NT2/D1 (cell line): ENCODE measurements around the gene RBMS1.

Experiments
- SUZ12 ChIP-seq: IDR thresholded peaks from 2 replicates; pipeline ENCODE4 v1.6.1; 2011; ENCODE audit not compliant: insufficient read length, insufficient read depth; ENCODE audit errors: extremely low read depth
- YY1 ChIP-seq: IDR thresholded peaks from 2 replicates; pipeline ENCODE4 v1.6.1; 2011; ENCODE audit not compliant: insufficient read length, insufficient read depth
- ZNF274 ChIP-seq: IDR thresholded peaks from 2 replicates; pipeline ENCODE4 v1.6.1; 2011; ENCODE audit warnings: mild to moderate bottlenecking, low read depth, low read length

DNA sequence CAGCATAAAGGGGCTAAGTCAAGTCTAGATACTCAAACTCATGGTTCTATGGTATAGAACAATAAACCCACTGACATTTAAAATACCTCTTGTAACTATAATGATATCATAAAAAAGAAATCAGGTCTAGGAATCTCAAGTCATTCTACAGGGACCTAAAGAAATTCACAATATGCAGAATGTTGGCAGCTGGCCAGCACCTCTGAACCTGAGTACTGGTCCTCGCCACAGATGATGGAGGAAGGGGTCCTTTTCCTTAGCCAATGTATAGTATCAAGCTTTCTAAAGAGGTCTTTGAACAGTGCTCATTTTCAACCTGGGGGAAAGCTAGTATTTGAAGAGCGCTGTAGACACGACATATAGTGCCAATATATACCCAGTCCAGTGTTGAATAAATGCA is 185.1 kb downstream of the RBMS1 start:
- TF ChIP-seq YY1 (no peak), ZNF274 (no peak), SUZ12 (no peak)
